Natural killer cell (primary cell): ENCODE results near the gene FOLR3. TPM values are rescaled to one million over a fixed set of nuclear protein-coding genes. Genes with fewer than 3 reads are reported as not detected.

Experiments
- ATAC-seq, 3 donors: fragments of 150-1000 bp in 2 of 3; fragments of 200-7000 bp in 1 of 3; cut with Tn5 transposase; 1 replicate in 1 of 3; 2 replicates in 2 of 3; pipeline ENCODE4 v1.10.0; 2021; ENCODE audit warnings: mild to moderate bottlenecking in 2 of 3, moderate library complexity in 2 of 3
- DNase-seq, 2 donors: peaks; one replicate each; pipeline versions ENCODE4 v3.0.0 to v3.0.0-alpha.2; 2013 to 2021; ENCODE audit warnings: mixed read lengths in 1 of 2
- H3K27ac ChIP-seq: one replicate; pipeline ENCODE4 v1.5.1; 2013; ENCODE audit warnings: mild to moderate bottlenecking, low read length
- H3K27me3 ChIP-seq: one replicate; pipeline ENCODE4 v1.6.1; 2013; ENCODE audit warnings: low read length; ENCODE audit not compliant: control insufficient read depth, insufficient read depth
- H3K36me3 ChIP-seq: one replicate; pipeline ENCODE4 v1.6.1; 2013; ENCODE audit warnings: low read length; ENCODE audit not compliant: control insufficient read depth, insufficient read depth
- H3K4me1 ChIP-seq: one replicate; pipeline ENCODE4 v1.6.1; 2013; ENCODE audit warnings: low read length; ENCODE audit not compliant: control insufficient read depth, insufficient read depth
- H3K4me3 ChIP-seq: one replicate; pipeline ENCODE4 v1.5.1; 2013; ENCODE audit warnings: low read length
- H3K9me3 ChIP-seq: one replicate; pipeline ENCODE4 v1.6.1; 2013; ENCODE audit warnings: low read length; ENCODE audit not compliant: control insufficient read depth, insufficient read depth
- H3K27ac Mint-ChIP-seq, 2 donors: one replicate each; pipeline ENCODE4 v1.8.0; 2022; ENCODE audit warnings: mild to moderate bottlenecking in 2 of 2, mixed read lengths in 2 of 2, moderate library complexity in 1 of 2
- H3K27me3 Mint-ChIP-seq, 2 donors: one replicate each; pipeline ENCODE4 v1.8.0; 2022; ENCODE audit warnings: low read depth in 2 of 2, mixed read lengths in 2 of 2
- H3K36me3 Mint-ChIP-seq: one replicate; pipeline ENCODE4 v1.8.0; 2022; ENCODE audit warnings: mixed read lengths
- H3K4me1 Mint-ChIP-seq, 2 donors: one replicate each; pipeline ENCODE4 v1.8.0; 2022; ENCODE audit warnings: mixed read lengths in 2 of 2
- H3K4me3 Mint-ChIP-seq: one replicate; pipeline ENCODE4 v1.8.0; 2022; ENCODE audit warnings: mild to moderate bottlenecking, moderate library complexity, mixed read lengths
- H3K9me3 Mint-ChIP-seq, 2 donors: one replicate each; pipeline ENCODE4 v1.8.0; 2022; ENCODE audit warnings: mixed read lengths in 2 of 2
- CTCF ChIP-seq: fragments of 200-600 bp; IDR thresholded peaks from one replicate; pipeline ENCODE4 v1.8.0; 2022; ENCODE audit warnings: antibody characterized with exemption
- WGBS: methylation state at CpG from one replicate; pipeline ENCODE4 v1.1.7; 2013; ENCODE audit warnings: missing lambda C conversion rate; ENCODE audit not compliant: insufficient coverage; 5-methylcytosine and 5-hydroxymethylcytosine counted together
- intact Hi-C: fragments of 100-400 bp; cut with micrococcal nuclease; formaldehyde crosslinking; loops from one replicate; pipeline ENCODE4 v1.14.2; 2022
- total RNA-seq, 4 donors: library from RNA; stranded (reverse); fragments of 120-200 nt in 1 of 4; gene quantifications; one replicate each; pipeline versions ENCODE4 v1.2.3 to v1.2.4, GENCODE V29; 2013 to 2022

Gene FOLR3
- total RNA-seq, 3 donors from 2014 or later (not counting 1 experiment from before 2014, with no cell fraction given) = 1.1 TPM; not detected in 2

- peaks cover 4 to 5% of the 10 kb centered on the region in 2 donors for H3K27me3 Mint-ChIP-seq
- no peaks in the 10 kb centered on the region for H3K9me3 Mint-ChIP-seq
- no peaks in the 10 kb centered on the region for H3K36me3 Mint-ChIP-seq
- H3K27ac Mint-ChIP-seq = no peak overlapping the region
- no peak overlapping the region for H3K4me3 ChIP-seq
- no peaks in the 10 kb centered on the region for H3K9me3 ChIP-seq
- H3K4me1 Mint-ChIP-seq = peaks cover 4 to 5% of the 10 kb centered on the region in 2 donors
- DNase-seq (no peak), ATAC-seq (no peak)
- TF ChIP-seq CTCF = no peak
- intact Hi-C loops = no loop called here
- H3K4me1 ChIP-seq = no peaks in the 10 kb centered on the region
- no CpG with 5 or more reads among the region's 1 CpG for WGBS
- H3K4me3 Mint-ChIP-seq = no peak overlapping the region
- no peak overlapping the region for H3K27ac ChIP-seq
- H3K27me3 ChIP-seq = no peaks in the 10 kb centered on the region
- no peaks in the 10 kb centered on the region for H3K36me3 ChIP-seq
Measured at GRCh38 chr11:72188267-72188666, 52.7 kb downstream of the FOLR3 start.

Other genes with a start within 250 kb of the FOLR3 start
- 10 to 100 TPM in 2 of 3 donors, 1 to 10 TPM in 1; 9.6 to 16.1 (median 14.1) TPM for gene XNDC1N, start 207.1 kb upstream of the FOLR3 start, total RNA-seq
- gene RNF121, start 206.7 kb upstream of the FOLR3 start, total RNA-seq = 10 to 100 TPM; 22.7 to 28.2 (median 22.9) TPM
- 10 to 100 TPM; 23.1 to 35.5 (median 27.2) TPM for gene IL18BP, start 136.8 kb upstream of the FOLR3 start, total RNA-seq
- 100 to 1,000 TPM; 261 to 290 (median 262) TPM for gene NUMA1, start 55.2 kb upstream of the FOLR3 start, total RNA-seq
- gene LRRC51, start 54.9 kb upstream of the FOLR3 start, total RNA-seq = 1 to 10 TPM; 2.0 to 3.1 (median 2.5) TPM
- gene LAMTOR1, start 32.4 kb upstream of the FOLR3 start, total RNA-seq = 10 to 100 TPM; 55.5 to 62.9 (median 56.2) TPM
- not detected for gene TOMT, start 29.8 kb upstream of the FOLR3 start, total RNA-seq
- 10 to 100 TPM; 22.0 to 38.3 (median 29.7) TPM for gene ANAPC15, start 23.0 kb upstream of the FOLR3 start, total RNA-seq
- not detected for gene FOLR1, start 56.4 kb downstream of the FOLR3 start, total RNA-seq
- not detected for gene FOLR2, start 81.1 kb downstream of the FOLR3 start, total RNA-seq
- gene INPPL1, start 89.0 kb downstream of the FOLR3 start, total RNA-seq = 100 to 1,000 TPM; 193 to 207 (median 195) TPM
- gene PHOX2A, start 108.5 kb downstream of the FOLR3 start, total RNA-seq = not detected